ENCODE results near the gene MBD3.
"Not testable (repeated sequence)": the region's sequence is repeated elsewhere in the genome, so short reads cannot be mapped to it uniquely, and the experiment has no call there.

Gene MBD3

GRCh38 chr19:1568320-1569019, 24.2 kb downstream of the MBD3 start, which contains the start of gene MEX3D:
Gene MEX3D (minus strand): TSS chr19:1568325. CDS start chr19:1568058, 267 bp downstream.
- DNase-seq: peak; percentile 85

GRCh38 chr19:1567848-1568227, 24.8 kb downstream of the MBD3 start:
- DNase-seq: no peak

DNA sequence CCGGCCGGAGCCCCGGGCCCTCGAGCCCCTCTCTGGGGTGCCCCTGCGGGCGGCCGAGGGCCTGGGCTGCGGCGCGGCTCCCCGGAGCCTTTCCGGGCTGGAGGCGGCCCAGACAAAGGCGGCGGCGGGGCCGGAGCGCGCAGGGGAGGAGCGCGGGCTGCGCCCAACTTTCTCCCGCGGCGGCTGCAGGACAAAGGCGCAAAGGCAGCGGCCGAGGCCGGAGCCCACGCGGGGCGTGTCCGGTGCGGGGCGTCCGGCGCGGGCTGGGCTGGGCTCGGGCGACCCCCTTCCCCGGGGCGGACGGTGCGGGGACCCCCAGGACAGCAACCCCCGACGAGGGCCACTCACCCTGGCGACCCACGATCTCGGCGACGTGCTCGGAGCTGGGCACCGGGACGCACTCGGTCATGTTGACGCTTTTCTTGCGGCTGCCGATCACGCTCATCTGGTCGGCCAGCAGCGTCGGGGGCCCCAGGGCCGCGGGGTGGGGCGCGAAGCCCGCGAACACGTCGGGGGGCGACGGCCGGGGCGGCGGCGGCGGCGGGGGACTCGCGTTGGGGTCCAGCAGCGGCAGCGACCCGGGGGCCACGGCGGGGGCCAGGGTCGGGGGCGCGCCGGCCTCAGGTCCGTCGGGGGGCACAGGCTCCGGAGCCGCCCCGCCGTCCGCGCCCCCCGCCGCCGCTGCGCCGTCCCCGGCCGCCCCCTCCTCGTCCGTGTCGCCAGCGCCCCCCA, 25.4 kb downstream of the MBD3 start:
- DNase-seq: peak; percentile 31

GRCh38 chr19:1566392-1567115, 26.1 kb downstream of the MBD3 start:
- peak; percentile 48 for DNase-seq

DNA sequence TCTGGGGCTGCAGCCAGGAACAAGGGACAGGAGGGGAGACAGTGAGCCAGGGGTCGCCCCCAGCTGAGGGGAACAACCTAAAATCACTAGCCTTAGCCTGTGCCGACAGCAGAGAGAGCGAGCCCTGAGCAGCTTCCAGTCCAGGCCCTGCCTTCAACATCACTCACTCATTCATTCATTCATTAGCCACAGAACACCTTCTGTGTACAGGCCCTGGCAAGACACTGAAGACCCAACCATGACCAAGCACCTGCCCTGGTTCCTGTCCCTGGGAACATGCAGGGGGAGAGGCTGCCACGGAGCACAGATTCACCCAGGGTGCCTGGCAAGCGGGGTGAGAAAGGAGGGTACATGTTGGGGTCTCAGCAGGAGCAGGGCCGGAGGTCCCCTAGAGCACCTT, 29.4 kb downstream of the MBD3 start:
- DNase-seq: no peak

DNA sequence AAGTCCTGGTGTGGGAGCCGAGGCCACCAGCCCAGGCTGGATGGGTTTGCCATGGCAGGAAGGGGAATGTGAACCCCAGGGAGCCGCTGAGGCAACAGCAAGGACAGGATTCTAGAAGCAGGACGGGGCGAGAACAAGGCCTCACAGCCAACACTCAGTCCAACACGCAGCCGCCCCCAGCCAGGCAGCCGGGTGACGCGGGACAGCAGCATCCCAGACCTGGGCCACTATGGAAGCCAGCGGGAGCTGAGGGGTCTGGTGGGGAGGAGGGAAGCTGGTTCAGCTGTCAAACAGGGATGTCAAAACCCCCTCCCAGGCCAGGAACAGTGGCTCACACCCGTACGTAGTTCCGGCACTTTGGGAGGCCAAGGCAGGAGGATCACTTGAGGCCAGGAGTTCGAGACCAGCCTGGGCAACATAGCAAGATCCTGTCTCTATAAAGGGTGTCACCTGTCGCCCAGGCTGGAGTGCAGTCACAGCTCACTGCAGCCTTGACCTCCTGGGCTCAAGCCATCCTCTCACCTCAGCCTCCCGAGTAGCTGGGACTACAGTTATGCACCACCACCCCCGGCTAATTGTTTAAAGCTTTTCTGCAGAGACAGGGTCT, 31.3 kb downstream of the MBD3 start:
- DNase-seq: no peak

GRCh38 chr19:1560286-1560882, 32.3 kb downstream of the MBD3 start:
- no peak for DNase-seq

DNA sequence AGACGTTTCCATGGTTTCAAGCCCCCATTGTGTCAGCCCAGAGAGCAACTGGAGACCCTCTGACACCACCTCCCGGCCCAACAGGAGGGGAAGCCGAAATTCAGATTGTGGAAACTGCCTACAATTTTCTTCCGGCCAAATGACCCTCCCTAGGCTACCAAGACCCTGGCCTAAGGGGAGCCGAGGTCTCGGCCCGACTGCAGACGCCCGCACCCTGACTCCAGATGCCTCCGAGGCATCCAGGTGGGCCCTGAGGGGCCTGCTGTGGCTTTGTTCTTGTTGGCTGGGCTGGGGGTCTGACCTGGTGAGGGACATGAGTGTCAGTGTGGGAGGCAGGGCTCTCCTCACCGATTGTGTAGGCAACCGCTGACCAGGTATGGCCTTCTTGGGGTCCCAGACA, 34.1 kb downstream of the MBD3 start:
- DNase-seq: no peak

- DNase-seq: no peak
Observed at GRCh38 chr19:1556390-1557070, 36.1 kb downstream of the MBD3 start.

GRCh38 chr19:1555487-1556389, 36.9 kb downstream of the MBD3 start:
- no peak for DNase-seq

DNA sequence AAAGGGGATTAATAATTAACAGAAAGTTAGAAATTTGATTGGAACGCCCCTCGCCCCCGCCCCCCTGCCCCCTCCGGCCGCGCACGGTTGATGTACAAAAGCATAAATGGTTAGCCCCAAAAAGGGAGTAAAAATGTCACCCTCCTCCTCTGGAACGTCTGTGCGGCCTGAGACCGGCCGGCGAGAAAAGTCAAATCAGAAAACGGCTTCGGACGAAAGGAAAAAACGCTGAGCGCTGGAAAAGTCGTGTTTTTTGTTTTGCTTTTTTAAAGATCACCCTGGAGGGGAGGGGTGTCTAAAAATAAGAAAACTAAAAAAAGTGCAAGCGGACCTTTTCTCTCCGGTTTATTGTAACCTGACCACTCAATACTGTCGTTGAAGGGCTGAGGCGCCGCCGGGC, 37.7 kb downstream of the MBD3 start:
- no peak for DNase-seq

DNA sequence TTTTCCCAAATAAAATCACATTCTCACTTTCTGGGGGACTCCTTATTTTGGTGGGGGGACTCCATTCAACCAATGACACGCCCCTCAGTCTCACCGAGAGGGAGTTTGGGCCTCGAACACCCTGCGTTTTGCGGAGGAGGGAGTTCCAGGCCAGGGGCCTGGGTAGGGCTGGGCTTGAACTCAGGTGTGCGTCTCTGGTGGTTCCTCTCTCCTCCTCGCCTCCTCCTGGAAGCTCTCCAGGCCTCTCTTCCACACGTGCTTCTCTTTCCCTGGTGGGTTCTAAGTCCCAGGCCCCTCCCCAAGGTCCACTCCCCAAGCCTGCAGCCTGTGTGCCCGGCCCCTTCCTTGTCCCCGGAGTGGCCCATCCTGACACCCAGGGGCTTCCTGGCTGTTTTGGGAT, 39.2 kb downstream of the MBD3 start:
- DNase-seq: no peak

DNA sequence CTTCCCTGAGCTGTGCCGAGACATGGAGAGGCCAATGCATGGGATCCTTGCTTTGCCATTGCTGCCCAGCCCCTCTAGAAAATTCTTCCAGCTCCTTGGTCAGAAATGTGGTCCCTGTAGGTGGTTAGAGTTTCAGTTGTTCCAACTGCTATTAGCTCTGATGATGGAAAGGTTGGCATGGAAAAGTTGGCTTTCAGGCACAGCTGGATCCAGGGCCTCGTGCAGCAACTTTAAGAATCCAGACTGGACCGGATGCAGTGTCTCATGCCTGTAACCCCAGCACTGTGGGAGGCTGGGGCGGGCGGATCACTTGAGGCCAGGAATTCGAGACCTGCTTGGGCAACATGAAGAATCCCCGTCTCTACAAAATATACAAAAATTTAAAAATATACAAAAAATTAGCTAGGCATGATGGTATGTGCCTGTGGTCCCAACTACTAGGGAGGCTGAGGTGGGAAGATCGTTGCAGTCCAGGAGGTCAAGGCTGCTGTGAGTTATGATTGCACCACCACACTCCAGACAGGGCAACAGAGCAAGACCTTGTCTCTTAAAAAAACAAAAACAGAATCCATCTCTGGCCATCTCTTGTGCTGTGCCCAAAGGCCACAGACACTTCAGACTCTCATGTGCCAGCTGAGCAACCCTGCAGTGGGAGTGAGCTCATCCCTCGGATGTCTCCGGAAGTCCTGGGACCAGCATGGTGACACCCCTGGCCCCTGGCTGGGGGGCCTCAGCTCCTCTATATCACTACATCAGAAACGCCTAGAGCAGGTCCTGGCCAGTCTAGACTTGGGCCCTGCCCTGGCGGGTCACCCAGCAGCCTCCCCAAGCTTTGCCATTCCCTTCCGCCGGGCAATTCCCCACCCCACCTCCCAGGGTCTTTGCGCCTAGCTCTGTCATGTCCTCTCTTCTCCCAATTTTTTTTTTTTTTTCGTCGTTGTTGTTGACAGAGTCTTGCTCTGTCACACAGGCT, 41.3 kb downstream of the MBD3 start:
- DNase-seq: no peak

GRCh38 chr19:1549332-1549945, 43.2 kb downstream of the MBD3 start:
- DNase-seq: no peak

- no peak for DNase-seq
Observed at GRCh38 chr19:1540365-1540925, 52.2 kb downstream of the MBD3 start.

- DNase-seq: not testable (repeated sequence)
Observed at GRCh38 chr19:1539749-1540148, 52.9 kb downstream of the MBD3 start.

DNA sequence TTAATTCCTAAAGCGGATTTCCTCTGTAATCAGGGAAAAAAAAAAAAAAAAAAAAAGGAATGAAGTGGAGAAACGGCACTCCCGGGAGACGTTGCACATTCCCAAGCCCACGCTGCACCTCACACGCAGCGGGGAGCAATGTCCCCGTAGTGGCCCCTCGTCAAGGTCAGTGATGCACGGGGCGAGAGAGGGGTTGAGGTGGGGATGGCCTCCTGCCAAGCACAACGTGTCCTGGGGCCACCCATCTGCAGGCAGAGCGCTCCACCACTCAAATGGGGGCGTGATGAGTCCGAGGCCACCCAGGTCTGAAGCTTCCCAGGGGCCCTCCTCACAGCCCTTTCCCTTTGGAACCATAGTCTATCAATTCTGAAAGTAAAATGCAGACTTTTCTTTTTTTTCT, 53.7 kb downstream of the MBD3 start:
- DNase-seq: no peak

DNA sequence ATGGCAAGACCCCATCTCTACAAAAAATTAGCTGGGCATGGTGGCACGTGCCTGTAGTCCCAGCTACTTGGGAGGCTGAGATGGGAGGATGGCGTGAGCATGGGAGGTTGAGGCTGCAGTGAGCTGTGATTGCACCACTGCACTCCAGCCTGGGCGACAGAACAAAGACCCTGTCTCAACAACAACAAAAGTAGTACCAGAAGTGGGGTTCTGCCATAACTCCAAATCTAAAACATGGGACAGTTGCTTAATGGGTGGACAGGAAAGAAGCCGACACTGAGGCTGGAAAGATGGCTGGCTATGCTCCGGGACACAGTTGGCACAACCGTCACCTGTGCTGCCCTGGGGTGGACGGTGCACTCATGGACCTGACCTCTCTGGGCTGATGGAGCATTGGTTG, 57.0 kb downstream of the MBD3 start:
- not testable (repeated sequence) for DNase-seq

GRCh38 chr19:1534972-1535371, 57.7 kb downstream of the MBD3 start:
- no peak for DNase-seq

Measured in NCI-H345 (cell line).